Stimulated activated CD4-positive, alpha-beta T cell treated with anti-CD3 and anti-CD28 coated beads, Interleukin-4, amount 100 ng/mL, for 1 hour (primary cell): ENCODE data around the gene NRXN3.

Experiments used
- DNase-seq: peaks from one replicate; pipeline ENCODE4 v3.0.0-alpha.2; 2020

The NRXN3 gene

GRCh38 chr14:78248501-78249090 is 78.4 kb downstream of the NRXN3 start:
- DNase-seq, result no peak

DNA sequence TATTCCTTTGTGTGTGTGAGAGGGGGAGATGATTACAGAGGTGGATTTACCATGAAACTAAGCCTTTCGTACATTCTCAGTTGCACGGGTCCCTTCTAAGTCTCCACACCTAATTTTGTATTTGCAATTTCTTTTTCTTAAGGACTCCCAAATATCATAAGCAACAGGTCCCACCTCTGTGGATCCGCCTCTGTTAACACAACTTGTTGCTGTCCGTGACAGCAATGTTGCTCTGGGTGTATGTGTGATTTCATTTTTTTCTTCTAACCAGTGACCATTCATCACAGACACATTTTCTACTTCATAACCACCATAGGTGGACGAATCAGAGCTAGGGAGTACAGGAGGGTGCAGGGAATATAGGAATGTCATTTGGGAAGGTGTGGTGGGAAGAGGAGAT is 81.1 kb downstream of the NRXN3 start:
- DNase-seq, result no peak

DNA sequence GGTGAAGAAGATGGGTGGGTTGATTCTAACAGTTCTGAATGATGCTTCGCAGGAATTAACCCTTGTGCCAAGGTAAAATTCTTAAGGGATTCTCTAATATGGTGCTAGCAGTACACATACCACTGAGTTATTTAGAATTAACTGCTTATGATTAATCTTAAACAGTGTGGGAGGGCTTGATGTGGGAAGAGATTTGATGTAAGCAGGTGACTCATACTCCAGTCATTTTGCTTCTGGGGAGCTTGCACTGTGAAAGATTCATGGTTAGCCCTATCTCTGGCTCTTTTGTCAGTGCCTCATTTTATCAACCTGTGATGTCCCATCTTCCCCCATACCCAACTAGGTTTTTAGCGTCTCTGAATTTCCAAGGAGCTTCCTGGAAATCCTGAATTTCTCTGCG is 83.8 kb downstream of the NRXN3 start:
- DNase-seq, result no peak

GRCh38 chr14:78254911-78255461 is 84.8 kb downstream of the NRXN3 start:
- no peak for DNase-seq

DNA sequence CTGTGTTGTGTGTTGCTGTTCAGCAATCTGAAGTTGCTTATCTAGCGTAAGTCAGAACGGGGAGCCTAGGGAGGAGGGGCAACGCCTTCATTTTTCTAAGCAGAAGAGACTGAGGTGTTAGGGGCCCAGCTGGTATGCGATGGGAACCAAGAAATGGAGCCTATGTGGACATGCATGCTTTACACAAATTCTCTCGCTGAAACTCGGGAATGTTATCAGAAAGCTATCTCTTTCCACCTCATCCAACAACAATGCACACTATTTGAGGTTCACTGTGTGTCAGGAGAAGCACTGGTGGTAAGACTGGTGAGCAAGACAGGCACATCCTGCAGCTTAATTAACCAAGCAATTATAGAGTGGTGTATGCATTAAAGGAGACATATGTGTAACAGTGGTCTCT is 89.7 kb downstream of the NRXN3 start:
- DNase-seq, result no peak

DNA sequence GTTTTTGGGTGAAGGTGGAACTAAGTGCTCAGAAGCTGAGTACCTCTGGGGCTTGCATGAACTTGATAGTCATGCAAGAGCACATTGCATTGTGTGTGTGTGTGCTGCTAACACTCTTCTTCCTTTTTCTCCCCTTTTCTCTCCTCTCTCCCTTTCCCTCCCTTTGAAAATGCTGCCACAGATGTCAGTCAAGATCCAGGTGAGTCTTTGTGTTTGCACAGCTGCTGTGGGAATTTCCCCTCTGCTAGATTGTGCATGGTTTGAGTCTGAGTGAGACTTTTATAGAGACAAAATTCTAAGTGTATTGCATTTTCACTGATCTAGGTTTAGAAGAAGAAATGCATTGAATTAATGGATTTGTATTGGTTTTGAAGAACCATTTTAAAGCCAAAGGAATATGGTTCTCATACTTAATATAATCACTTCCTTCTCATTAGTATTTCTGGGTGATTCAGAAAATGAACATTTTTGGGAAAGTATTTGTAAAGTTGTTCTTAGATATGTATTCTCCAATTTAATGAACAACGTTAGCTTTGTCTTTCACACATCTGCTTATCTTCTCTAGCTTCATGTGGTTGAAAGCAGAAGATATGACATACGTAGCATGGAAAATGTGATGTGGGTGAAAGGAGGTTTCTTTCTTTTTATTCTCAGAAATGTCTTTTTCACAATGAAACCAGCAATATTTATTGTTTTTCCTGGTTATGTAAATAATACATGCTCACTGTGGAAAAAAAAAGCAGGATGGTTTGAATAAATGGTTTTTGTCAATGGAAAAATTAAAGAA is 108.5 kb downstream of the NRXN3 start:
- DNase-seq, result no peak

DNA sequence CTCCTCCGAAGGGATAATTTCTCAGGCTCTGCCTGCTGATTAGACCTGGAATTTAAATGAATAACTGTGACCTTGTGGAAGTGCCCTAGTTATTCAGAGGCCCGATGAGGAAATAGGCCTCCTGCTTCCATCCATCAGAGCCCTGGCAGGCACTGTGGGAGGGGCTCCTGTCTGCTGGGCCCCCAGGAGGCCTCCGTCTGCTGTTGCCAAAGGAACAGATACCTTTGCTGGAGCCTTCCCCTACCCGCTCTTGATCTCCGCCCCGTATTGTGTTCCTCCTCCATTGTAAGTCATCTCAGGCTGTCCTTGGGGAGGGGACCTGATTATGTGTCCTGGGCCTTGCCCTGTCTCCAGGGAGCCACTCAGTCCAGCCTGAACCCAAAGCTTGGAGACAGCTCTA is 112.3 kb downstream of the NRXN3 start:
- DNase-seq, result no peak

- DNase-seq, result no peak
These were observed 116.0 kb downstream of the NRXN3 start for GRCh38 chr14:78286210-78286609.

DNA sequence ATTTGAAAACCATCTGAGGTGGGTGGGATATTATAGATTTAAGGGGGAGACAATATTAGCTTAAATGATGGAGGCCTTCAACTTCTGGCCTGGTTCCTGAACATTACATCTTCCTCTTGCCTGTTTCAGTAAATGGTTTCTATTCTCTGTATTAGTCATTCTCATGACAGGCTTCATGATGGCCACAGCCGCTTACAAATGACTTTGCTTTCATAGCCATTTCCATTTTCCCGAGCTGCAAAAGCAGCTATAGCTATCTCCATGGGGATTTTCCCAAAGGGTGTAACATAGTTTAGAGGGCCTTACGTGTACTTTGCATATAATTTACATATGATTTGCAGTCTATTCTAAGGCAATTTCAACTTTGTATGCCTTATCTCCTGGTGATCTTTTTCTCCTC is 121.8 kb downstream of the NRXN3 start:
- DNase-seq, result no peak

DNA sequence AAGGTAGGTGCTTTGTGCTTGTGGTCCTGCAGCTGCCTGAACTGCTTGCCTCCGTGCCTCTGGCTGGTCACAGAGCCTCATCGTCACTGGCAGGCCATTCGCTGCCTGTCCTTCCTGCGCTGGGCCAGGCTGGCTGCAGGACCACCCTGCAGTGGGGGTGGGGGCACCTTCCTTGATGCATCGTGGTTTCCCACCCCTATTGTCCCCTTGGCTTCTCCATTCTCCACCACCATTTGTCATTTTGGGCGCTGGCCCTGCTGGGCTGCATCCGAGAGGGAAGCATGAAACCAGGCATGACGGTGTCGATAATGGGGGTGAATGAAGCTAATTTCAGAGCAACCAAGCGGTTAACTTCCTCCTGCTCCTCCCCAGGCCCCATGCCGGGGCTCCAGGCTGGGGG is 127.7 kb downstream of the NRXN3 start:
- DNase-seq, result no peak

DNA sequence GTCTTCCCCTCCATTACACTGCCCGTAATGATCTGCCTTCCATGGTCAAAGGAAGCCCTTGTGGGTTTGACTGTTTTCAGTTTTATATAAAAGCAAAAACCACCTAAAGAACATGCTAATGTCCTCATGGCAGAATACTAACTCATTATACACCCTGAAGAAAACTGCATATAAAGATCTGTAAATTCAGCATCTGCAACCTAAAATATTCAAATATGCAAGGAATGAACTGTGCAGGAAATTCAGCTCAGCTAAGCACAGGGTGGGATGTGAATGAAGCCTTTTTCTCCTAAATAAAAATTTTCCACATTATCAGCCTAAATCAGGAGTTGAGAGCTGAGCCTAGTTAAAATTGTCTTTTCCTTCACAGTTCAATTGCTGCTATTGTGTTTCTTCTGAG is 128.1 kb downstream of the NRXN3 start:
- no peak for DNase-seq

DNA sequence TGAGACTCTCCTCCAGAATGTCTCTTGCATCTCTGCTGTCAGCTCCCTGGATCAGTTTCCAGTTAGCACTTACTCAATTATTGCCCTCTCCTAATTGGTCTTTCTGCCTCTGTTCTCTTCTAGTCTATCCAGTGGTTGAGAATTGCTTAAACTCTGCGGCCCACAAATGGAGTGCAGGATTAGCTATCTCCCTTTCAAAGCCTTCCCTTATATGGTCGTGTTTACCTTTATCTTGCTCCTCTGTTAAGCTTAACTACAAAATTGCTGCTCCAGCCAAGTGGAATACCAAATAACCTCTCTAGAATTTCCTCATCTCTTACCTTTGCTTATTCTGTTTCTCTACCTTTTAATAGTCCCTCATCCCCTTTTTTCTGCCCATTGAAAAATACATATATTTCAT is 132.7 kb downstream of the NRXN3 start:
- no peak for DNase-seq

DNA sequence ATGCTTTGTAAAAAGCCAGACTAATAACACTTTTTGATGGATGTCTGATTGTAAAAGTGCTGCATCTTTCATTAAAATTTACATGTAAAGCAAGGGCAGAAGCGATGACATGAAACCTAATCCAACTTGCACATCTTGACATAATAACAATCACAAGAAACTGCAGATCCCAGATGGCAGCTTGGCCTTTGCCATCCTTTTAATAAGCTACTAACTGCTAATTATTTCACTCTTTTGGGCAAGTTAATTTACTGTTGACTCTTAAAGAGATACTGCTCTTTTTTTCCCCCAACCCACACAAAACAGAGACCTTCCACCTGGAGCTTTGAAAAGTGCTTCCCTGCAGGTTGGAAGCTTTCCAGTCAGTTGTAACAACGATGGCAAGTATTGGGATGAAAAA is 137.5 kb downstream of the NRXN3 start:
- DNase-seq, result no peak

DNA sequence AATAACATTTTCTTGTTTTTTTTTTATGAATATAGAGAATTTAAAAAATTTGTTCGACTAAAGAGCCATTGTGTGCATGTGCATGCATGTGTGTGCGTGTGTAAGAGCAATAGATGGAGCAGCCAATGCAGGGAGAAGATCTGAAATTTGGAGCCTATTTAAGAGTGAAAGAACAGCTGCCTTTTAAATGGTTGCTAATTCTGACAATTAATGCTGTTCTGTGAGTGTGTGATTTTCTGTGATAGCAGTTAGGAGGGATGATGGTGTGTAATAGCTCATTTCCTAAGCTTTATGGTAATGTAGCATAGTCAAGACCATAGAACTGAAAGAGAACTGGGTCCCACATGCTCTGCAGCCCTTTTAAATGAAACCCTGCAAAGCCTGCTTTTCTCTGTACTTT is 137.9 kb downstream of the NRXN3 start:
- DNase-seq, result no peak

DNA sequence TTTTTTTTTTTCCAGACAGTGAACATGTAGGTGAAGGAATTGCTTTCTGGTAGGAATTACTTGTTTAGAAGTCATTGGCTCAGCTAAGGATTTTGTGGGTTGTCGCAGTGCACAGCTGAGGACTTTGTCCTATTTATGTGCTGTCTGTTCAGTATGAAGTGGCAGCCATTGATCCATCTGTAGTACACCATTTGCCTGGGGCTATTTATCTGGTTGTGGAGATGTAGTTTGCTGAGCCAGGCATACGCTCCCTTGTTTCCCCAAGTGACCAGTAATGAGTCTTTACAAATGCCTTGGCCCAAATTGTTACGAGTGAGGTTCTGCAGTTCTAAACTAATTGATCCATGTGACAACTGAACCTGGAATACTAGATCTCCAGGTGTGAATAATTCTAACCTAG is 140.1 kb downstream of the NRXN3 start:
- no peak for DNase-seq

- no peak for DNase-seq
These were observed 143.3 kb downstream of the NRXN3 start for GRCh38 chr14:78313499-78313898.

DNA sequence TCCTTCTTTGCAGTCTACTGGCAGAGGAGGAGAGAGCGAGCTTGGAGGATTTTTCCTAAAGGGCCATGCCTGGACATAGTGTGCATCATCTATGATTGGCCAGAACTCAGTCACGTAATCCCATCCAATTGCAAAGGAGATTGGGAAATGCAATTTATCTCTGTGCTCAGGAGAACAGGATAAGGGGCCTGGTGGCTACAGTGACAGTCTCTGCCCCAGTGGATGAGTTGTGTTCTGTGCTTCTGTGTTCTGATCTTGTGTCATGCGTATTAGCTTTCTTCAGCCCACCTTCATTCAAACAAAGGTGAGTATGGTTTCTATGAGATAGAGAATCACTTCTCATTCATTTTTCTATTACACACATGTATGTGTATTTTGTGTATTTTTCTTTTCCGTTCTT is 144.3 kb downstream of the NRXN3 start:
- DNase-seq, result no peak

DNA sequence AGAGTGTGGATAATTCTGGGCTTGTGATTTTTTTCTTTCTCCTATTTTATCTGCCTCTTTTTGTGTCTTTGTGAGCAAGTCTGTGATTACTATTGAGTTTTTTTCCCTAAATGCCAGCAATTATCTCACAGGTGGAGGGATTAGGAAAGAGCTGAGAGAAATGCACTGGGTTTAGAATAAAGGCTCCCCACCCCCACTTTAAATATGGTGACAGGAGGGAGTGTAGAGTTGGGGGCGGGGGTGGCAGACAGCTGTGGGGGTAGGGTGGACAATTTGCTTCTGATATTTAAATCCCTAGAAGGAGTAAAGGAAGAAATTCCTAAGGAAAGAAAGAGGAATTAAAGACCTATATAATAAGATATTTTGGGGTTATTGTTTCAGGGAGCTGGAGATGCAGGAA is 145.9 kb downstream of the NRXN3 start:
- DNase-seq, result no peak

- DNase-seq, result no peak
These were observed 146.6 kb downstream of the NRXN3 start for GRCh38 chr14:78316786-78317185.

DNA sequence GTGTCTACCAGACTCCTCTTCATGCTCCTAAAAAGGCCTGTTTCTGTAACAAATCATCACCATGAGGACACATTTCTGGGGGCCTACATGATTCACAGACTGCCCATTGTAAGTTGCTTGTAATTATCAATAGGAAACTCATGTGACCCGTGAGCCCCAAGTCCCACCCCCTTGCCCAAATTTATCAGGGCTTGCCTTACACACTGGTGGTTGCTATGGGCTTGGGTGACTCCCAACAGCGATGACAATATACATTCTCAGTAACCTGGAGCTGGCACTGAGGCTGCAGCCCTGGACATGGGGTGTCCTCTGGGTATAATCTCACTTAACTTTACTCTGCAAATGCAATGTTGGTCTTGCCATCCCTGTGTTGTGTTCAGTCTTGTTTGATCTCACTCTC is 149.2 kb downstream of the NRXN3 start:
- DNase-seq, result no peak

DNA sequence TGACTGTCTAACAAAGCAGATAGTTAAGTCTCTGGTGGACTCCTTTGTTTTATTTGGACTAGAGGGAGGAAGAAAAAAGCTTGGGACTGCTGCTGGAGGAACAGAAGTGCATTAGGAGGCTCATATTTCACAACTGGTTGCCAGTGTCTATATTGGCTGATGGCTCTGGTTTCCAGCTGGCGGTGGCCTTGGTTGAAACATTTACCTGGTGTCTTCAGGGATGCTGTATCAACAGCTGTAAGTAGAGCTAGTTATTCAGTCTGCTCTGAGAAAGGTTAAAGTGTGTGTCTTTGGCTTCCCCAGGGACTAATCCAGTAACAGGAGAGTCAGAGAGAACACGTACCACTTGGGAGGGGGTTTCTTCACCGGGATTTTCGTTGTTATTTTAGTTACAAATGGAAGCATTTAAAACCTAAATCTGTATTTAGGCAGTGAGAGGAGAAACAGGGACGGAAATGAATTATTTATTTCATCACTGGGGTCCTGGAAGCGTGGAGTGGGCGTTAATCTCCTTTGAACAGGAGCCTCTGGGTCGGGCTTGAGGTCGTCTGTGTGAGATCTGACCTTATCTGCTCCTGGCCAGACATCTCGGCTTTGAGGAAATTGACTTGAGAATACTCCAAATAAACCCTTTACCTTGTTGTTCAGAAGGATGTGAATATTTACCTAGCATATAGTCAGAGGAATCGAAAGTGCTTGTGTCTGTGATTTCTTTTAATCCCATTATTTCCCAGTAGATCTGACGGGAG is 149.9 kb downstream of the NRXN3 start:
- no peak for DNase-seq

DNA sequence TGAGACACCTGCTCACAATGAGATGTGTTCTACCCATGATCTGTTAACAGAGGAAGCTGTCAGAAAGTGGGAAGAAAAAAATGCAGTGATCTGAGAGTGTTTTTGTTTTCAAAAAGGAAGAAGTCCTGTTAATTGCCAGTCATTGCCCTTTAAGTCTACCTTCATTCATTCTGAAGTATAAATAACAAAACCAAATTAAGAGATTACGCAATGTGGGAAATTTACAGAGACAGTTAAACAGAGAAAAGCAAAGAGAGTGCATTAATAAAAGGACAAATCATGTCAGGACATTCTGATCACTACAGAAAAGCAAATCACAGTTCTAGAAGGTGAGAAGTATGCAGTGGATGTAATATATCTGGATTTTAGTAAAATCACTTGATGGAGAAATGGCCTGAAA is 154.2 kb downstream of the NRXN3 start:
- DNase-seq, result no peak

- no peak for DNase-seq
These were observed 155.7 kb downstream of the NRXN3 start for GRCh38 chr14:78325911-78326310.
